GM18499 (cell line): ENCODE results near the gene RPTOR.
"Not testable (repeated sequence)": the region's sequence is repeated elsewhere in the genome, so short reads cannot be mapped to it uniquely, and the experiment has no call there.

ENCODE experiments used
- ATAC-seq: cut with Tn5 transposase; IDR thresholded peaks from one replicate; pipeline ENCODE4 v1.9.1; 2021; ENCODE audit warnings: moderate number of reproducible peaks; ENCODE audit not compliant: insufficient read depth, unreplicated experiment

The RPTOR gene

DNA sequence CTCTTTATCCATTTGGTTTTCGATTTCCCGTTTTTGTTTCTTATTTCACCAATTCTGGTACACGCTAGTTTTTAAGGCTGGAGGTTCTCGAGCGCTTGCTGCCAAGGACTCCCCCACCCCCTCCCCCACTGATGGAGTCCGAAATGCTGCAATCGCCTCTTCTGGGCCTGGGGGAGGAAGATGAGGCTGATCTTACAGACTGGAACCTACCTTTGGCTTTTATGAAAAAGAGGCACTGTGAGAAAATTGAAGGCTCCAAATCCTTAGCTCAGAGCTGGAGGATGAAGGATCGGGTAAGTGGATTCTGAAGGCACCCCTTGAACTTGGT is 825 bp downstream of the RPTOR start:
- ATAC-seq: no peak

- ATAC-seq: no peak
Observed at GRCh38 chr17:80546267-80546666, 1.6 kb downstream of the RPTOR start.

DNA sequence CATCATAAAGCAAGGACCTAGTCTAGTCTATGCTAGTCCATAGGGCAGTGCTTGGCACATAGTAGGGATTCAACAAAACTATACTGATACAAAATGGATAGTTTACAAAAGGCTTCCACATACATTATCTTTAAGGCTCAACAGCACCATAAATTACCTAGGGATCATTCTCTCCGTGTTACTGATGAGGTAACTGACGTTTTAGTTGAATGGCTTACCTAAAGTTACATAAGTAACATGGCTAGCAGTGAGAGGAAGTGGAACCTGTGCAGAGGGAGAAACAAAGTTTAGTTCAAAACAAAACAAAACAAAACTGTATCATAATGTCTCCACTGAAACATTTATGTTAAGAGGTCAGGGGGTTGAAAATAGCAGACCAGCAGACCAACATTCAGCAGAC is 7.9 kb downstream of the RPTOR start:
- no peak for ATAC-seq

DNA sequence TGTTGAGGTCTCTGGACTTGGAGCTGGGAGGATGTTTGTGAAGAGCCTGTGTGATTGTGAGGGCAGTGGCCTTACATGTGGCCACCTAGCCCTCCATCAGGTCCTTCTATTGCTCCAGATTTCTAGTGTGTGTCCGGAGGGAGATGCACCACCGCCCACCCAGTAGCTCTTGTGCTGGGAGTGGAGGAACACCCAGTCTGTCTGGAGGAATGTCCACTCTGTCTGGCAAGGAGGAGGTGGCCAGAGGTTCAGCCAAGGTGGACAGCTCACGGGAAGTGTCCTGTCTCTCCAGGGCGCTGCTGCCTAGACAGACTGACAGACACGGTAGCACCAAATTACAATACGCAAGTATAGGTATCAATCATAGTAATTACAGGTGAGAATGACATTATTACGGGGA is 10.6 kb downstream of the RPTOR start:
- ATAC-seq: no peak

DNA sequence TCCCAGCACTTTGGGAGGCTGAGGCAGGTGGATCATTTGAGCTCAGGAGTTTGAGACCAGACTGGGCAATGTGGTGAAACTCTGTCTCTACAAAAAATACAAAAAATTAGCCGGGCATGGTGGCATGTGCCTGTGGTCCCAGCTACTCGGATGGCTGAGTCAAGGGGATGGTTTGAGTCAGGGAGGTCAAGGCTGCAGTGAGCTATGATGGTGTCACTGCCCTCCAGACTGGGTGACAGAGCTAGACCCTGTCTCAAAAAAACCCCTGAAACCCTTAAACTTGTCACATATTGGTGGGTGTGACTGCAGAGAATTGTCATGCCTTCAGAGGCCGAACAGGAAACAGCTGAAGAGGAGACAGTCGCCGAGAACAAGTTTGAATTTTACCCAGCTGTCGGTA is 13.4 kb downstream of the RPTOR start:
- no peak for ATAC-seq

DNA sequence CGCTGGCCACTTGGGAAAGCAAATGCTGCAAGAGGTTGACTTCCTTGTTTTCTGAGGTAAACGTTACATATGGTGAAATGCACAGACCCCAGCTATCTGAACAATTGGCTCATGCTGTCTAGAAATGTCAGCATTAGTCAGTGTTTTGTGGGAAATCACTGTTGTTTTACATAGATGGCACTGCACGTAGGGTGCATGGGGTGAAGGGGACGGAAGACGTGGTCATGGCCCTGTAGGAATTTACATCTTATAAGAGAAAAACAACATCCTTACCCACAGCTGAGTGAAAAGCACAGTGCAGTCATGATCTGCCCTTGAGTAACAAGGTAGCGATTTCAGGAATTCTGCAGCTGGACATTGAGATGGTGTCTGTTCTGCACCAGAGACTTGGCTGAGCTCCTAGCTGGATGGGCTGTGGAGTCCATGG is 15.2 kb downstream of the RPTOR start:
- ATAC-seq: no peak

DNA sequence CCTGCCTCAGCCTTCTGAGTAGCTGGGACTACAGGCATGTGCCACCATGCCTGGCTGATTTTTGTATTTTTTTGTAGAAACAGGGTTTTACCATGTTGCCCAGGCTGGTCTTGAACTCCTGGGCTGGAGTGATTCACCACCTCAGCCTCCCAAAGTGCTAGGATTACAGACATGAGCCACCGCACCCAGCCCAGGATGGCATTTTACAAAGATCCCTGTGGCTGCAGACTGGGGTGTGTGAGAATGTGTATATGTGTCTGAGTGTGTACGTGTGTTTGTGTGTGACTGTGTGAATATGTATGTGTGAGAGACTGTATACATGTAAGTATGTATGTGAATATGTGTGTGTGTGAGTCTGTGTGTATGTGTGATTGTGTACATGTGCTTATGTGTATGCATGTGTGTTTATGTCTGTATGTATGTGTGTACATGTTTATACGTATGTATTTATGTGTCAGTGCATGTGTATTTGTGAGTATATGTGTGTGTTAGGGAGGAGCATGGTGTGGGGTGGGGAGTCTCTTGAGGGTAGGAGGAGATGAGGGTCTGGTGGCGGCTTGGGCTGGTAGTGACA is 17.0 kb downstream of the RPTOR start:
- ATAC-seq: no peak

GRCh38 chr17:80564545-80564944 is 19.9 kb downstream of the RPTOR start:
- ATAC-seq: no peak

- ATAC-seq: no peak
Observed at GRCh38 chr17:80565343-80566053, 20.9 kb downstream of the RPTOR start.

DNA sequence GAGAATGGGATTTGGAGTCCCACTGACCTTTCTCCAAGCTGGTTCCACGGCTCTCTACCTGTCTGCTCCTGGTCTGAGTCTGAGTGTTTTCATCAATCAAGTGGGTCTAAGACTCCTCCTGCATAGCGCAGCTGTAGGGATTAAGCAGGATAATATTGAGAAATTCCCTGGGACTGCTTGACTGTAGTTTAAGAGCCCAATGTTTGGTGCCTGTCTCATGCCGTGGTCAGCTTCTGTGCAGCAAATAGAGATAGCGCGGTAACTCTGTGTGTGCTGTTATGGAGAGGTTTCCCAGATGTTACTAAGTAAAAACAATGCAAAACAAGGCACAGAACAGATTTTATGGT is 21.4 kb downstream of the RPTOR start:
- ATAC-seq: no peak

GRCh38 chr17:80568246-80568645 is 23.6 kb downstream of the RPTOR start:
- no peak for ATAC-seq

GRCh38 chr17:80569924-80570323 is 25.3 kb downstream of the RPTOR start:
- no peak for ATAC-seq

GRCh38 chr17:80573701-80574100 is 29.1 kb downstream of the RPTOR start:
- no peak for ATAC-seq

- no peak for ATAC-seq
Observed at GRCh38 chr17:80574496-80574895, 29.9 kb downstream of the RPTOR start.

GRCh38 chr17:80575057-80575875 is 30.6 kb downstream of the RPTOR start:
- ATAC-seq: no peak

- no peak for ATAC-seq
Observed at GRCh38 chr17:80577876-80578570, 33.4 kb downstream of the RPTOR start.

DNA sequence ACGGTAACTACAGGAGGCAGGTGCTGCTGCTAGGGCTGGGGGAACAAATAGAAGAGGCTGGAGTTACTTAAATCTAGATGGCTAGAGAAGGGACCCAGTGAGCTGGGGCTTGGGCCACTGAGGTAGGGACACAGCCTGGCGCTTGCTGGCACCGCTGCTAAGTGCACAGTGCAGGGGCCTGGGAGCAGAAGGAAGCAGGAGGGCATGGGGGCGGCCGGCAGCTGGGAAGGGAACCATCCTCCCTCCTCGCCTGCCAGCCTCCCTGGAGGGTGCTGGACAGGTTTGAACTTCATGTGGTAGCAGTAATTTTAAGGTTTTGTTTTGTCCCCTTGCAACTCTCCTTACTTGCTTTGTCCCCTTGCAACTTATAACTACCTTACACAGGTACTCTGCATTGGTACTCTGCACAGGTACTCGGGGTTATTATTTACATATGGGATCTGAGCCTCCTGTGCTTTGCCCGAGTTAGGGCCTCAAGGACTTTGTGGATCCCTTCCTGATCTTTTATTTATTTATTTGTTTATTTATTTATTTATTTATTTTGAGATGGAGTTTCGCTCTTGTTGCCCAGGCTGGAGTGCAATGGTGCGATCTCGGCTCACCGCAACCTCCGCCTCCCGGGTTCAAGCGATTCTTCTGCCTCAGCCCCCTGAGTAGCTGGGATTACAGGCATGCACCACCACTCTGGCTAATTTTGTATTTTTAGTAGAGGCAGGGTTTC is 34.2 kb downstream of the RPTOR start:
- not testable (repeated sequence) for ATAC-seq

GRCh38 chr17:80582165-80582564 is 37.5 kb downstream of the RPTOR start:
- no peak for ATAC-seq

DNA sequence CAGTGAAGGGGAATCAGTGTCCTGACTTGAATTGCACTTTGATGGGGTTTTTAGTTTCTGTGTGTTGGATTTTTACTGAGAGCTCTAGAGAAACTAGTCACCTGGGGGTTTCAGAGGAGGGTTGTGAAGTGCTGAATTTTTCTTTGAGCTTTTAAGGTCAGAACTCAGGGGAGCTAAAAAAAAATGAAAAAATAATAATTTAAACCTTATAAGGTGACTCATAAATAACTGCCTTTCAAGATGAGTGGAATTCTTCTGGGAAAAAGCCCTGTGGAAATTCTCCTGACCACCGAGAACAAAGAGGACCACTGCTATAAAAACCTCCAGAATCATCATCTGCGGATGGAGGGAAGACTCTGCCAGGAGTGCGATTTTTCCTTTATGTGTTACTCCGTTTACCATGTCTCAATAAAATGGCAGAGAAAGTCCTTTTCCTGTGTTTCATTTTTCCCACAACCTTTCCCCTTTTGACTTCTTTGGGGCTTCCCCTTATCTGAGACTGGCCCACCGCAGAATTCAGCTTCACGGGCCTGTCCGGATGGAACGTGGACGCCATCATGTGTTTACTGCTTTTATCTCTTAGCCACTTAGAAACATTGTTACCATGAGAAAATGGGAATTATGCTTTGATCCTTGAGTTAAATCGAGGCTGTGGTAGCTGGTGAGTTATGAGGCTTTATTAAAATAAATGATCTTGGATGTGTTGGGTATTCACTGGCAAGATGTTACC is 39.7 kb downstream of the RPTOR start:
- ATAC-seq: no peak
